ENCODE results near the gene MT2A.

DNA sequence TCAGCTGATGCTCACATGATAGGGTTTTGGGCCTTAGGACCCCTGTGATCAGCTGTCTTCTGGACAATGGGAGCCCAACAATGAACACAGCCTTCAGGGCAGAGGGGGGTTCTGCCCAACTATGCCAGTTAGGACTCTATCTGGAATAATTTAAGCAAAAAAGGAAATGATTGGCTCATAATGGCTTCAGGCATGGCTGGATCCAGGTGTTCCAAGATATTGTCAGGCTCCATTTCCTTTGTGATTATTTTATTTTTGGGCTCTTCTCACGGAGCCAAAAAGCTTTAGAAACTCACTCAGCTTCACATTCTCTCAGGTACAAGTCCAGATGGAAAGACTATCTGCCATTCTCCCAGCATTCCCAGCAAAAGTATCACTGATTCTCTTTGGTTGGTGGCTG is 2.9 kb upstream of the MT2A start:
- TF ChIP-seq RAD21 (IDR thresholded peaks at IDR 0.05; ENCODE audit: insufficient read depth, low read depth, low read length) (no peak), TARDBP (IDR thresholded peaks at IDR 0.05; ENCODE audit: borderline replicate concordance) (no peak), EP300 (IDR thresholded peaks at IDR 0.05; ENCODE audit: borderline replicate concordance in 1 of 2, control insufficient read depth in 1 of 2, low read depth in 2 of 2, low read length in 2 of 2) (no peak), HDGF (IDR thresholded peaks at IDR 0.05) (no peak)

Data from GM12878 (cell line).